RWPE1 (cell line): ENCODE measurements around the gene RNF187.
"Not testable (repeated sequence)": the region's sequence is repeated elsewhere in the genome, so short reads cannot be mapped to it uniquely, and the experiment has no call there.

ENCODE experiments used
- CTCF ChIA-PET: fragments of 350-600 bp; sonication (Branson Sonifier 250); formaldehyde crosslinking; extraction: SDS; loops from one replicate; lab custom pipeline; 2021; lab: Yijun Ruan, JAX
- POLR2A ChIA-PET: fragments of 400-600 bp; formaldehyde crosslinking; extraction: SDS; loops from one replicate; lab custom pipeline; 2020; ENCODE audit warnings: antibody characterized with exemption; ENCODE audit not compliant: low non-redundant PET; lab: Yijun Ruan, JAX
- DNase-seq: peaks from one replicate; pipeline ENCODE4 v3.0.0; 2012; ENCODE audit warnings: low spot score
- H3K27ac ChIP-seq: fragments of 450-650 bp; 2 replicates; pipeline ENCODE4 v1.5.1; 2017
- CTCF ChIP-seq: fragments of 450-650 bp; conservative IDR thresholded peaks from 2 replicates; pipeline ENCODE4 v1.5.1; 2017; ENCODE audit warnings: low read depth, mild to moderate bottlenecking

The RNF187 gene

GRCh38 chr1:228502522-228502921 lies 15.3 kb downstream of the RNF187 start:
- ChIA-PET CTCF (interaction anchor here (2.9 kb wide), 1 partner anchor 10 kb away, joined by 16 read pairs; no protein-coding TSS in a partner anchor), POLR2A (no interaction called here)
- TF ChIP-seq CTCF, result no peak
- no peak for DNase-seq
- H3K27ac ChIP-seq, result no peak overlapping the region

GRCh38 chr1:228505944-228506343 lies 18.8 kb downstream of the RNF187 start:
- POLR2A ChIA-PET, CTCF ChIA-PET, DNase-seq: not testable (repeated sequence)
- peak overlapping the region; percentile 80 for H3K27ac ChIP-seq

DNA sequence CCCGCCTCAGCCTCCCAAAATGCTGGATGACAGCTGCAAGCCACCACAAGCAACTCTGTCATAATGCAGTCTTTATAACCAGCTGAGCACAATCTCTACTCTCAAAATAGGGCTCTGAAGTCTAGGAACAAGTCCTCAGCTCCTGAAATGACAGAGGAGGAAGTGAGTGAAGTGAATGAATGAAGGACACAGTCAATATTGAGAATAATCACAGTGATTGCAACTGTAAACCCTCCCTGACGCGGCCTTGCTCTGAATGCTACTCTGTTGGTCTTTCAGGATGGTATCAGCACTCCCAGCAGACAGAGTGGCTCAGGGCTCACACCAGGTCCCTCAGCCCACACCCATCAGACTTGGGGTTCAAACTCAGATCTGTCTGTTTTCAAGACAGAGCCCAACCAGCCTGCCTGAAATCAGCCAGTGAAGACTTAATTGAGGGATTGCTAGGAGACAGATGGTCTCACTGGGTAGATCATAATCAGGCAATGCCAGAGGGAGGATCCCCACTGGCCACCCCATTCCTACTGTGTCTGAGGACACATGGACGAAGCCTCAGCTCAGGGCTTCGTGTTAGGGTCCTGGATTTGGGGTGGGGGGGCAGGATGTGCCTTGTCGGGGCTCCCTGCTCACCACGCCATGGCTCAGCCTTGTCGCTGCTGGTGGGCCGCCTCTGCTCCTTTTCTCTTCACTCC lies 20.9 kb downstream of the RNF187 start:
- no peak for DNase-seq
- POLR2A ChIA-PET, result no interaction called here
- CTCF ChIA-PET, result interaction anchor here (0.6 kb wide), 1 partner anchor 261 kb away, joined by 4 read pairs; no protein-coding TSS in a partner anchor
- TF ChIP-seq CTCF, result no peak
- H3K27ac ChIP-seq, result no peak overlapping the region

GRCh38 chr1:228508840-228509415 lies 21.7 kb downstream of the RNF187 start:
- POLR2A ChIA-PET, result no interaction called here
- no peak overlapping the region for H3K27ac ChIP-seq
- CTCF ChIA-PET, result interaction anchor here (0.7 kb wide), 1 partner anchor 1062 kb away, joined by 3 read pairs; no protein-coding TSS in a partner anchor
- no peak for DNase-seq
- TF ChIP-seq CTCF, result no peak

GRCh38 chr1:228510101-228510802 lies 23.1 kb downstream of the RNF187 start:
- ChIA-PET POLR2A (no interaction called here), CTCF (no interaction called here)
- H3K27ac ChIP-seq, result peak overlapping the region; percentile 19; the same call in 1 of the 2 replicates
- TF ChIP-seq CTCF, result no peak
- DNase-seq, result no peak

- TF ChIP-seq CTCF, result no peak
- ChIA-PET POLR2A (no interaction called here), CTCF (no interaction called here)
- no peak for DNase-seq
- H3K27ac ChIP-seq, result no peak overlapping the region
Observed at GRCh38 chr1:228510803-228511413, 23.7 kb downstream of the RNF187 start.
